Epithelial cell of esophagus (primary cell): ENCODE results near the gene RNPS1.

ENCODE experiments used
- DNase-seq: peaks from one replicate; pipeline ENCODE4 v3.0.0; 2010; ENCODE audit warnings: low read depth
- H3K4me3 ChIP-seq: 2 replicates; pipeline ENCODE4 v1.5.1; 2011; ENCODE audit warnings: mild to moderate bottlenecking, low read length, control low read depth
- TF ChIP-seq, protein P1 (sequence below): IDR thresholded peaks from 2 replicates; pipeline ENCODE4 v1.5.1; 2011; ENCODE audit warnings: low read depth, mild to moderate bottlenecking, low read length, control low read depth, inconsistent platforms; ENCODE audit not compliant: insufficient read depth; ENCODE audit errors: missing control alignments

The RNPS1 gene

DNA sequence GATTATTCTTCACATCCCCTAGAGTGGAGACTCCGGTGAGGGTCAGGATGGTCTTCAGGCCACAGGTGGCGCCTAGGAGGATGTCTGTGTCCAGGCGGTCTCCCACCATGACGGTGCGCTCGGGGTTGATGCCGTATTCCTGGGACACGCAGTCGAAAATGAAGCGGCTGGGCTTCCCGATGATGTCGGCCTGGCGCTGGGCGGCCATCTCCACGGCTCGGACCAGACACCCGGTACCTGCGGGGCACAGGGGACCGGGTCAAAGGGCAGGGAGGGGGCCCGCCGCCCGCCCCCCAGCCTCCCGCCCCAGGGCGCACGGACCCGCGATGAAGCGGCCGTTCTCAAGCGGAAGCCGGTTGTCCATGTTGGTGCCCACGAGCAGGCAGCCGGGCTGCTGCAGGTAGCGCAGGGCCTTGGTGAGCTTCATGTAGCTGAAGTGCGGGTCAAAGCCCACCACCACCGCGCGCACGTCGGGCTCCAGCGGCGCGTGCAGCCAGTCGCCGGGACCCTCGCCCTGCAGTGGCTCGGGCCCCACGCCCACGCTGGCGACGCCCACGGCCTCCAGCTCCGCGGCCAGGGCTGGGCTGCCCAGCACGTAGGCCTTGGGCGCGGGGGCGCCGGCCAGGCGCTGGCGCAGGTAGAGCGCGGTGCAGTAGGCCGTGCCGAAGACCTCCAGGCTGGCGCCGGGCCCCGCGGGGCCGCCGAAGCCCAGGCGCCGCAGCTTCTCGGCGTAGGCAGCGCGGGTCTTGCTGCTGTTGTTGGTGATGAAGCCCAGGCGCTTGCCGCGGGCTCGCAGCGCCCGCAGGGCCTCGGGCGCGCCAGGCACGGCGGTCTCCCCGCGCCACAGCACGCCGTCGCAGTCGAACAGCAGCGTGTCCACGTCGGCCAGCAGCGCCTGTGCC is 53.9 kb downstream of the RNPS1 start:
- TF ChIP-seq, protein P1, sequence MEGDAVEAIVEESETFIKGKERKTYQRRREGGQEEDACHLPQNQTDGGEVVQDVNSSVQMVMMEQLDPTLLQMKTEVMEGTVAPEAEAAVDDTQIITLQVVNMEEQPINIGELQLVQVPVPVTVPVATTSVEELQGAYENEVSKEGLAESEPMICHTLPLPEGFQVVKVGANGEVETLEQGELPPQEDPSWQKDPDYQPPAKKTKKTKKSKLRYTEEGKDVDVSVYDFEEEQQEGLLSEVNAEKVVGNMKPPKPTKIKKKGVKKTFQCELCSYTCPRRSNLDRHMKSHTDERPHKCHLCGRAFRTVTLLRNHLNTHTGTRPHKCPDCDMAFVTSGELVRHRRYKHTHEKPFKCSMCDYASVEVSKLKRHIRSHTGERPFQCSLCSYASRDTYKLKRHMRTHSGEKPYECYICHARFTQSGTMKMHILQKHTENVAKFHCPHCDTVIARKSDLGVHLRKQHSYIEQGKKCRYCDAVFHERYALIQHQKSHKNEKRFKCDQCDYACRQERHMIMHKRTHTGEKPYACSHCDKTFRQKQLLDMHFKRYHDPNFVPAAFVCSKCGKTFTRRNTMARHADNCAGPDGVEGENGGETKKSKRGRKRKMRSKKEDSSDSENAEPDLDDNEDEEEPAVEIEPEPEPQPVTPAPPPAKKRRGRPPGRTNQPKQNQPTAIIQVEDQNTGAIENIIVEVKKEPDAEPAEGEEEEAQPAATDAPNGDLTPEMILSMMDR = no peak
- peak overlapping the region; percentile 50 for H3K4me3 ChIP-seq
- no peak for DNase-seq

DNA sequence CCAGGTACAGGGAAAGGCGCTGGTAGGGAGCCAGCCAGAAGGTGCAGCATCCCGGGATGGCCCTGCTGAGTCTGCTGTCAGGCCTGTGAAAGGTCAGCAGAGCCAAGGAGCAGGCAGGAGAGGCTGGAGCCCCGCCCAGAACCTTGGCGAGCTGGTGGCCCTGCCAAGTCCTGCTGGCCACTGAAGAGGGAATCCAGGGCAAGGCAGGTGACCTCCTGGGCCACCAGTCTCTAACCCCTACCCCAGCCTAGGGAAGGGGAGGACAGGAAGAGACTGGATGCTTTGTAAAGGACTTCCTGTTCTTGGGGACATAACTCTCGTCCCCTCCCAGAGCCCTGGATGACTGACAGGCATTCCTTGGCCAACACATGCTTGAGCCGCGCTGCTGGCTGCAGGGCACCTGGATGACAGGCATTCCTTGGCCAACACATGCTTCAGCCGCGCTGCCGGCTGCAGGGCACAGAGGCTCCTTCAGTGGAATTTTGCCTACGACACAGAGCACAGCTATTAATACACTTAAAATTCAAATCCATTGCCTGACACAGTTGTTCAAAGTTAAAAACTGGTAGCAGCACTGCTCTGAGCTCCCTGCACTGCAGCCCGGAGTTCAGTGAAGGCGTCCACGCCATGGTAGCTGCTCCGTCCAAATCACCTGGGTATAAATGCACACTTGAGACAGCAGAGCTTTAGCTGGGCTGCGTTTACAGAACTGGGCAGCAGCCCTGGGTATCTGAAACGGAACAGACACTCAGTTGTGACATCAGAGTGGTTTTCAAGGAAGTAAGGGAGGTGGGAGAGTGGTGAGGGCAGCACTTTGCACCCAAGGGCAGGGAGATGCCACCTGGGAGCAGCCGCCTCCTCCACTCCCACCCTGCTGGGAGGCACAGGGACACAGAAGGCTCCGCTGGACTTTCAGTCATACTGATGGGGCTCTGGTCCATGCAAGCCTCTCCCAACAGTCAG is 55.3 kb downstream of the RNPS1 start:
- H3K4me3 ChIP-seq = peak overlapping the region; percentile 50
- peak; percentile 55 for DNase-seq
- TF ChIP-seq, protein P1 = no peak

DNA sequence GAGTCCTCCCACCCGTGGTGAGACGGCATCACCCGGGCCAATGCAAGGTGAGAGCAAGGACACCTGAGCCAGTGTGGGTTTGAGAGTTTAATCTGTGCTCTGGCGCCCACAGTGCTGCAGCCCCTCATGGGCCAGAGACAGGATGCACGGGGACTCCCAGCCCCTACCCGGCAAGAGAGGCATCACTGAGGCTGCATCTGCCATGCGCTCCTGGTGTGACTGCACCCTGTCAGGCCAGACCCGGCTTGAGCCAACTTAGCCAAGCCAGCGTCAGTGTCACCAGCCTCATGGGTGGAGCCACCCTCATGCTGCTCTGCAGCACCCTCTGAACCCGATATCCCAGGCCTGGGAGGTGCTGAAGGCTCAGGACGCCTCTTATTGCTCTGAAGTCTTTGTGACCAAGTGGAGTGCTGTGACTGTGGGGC is 56.0 kb downstream of the RNPS1 start:
- DNase-seq = no peak
- TF ChIP-seq, protein P1 = no peak
- H3K4me3 ChIP-seq = no peak overlapping the region

DNA sequence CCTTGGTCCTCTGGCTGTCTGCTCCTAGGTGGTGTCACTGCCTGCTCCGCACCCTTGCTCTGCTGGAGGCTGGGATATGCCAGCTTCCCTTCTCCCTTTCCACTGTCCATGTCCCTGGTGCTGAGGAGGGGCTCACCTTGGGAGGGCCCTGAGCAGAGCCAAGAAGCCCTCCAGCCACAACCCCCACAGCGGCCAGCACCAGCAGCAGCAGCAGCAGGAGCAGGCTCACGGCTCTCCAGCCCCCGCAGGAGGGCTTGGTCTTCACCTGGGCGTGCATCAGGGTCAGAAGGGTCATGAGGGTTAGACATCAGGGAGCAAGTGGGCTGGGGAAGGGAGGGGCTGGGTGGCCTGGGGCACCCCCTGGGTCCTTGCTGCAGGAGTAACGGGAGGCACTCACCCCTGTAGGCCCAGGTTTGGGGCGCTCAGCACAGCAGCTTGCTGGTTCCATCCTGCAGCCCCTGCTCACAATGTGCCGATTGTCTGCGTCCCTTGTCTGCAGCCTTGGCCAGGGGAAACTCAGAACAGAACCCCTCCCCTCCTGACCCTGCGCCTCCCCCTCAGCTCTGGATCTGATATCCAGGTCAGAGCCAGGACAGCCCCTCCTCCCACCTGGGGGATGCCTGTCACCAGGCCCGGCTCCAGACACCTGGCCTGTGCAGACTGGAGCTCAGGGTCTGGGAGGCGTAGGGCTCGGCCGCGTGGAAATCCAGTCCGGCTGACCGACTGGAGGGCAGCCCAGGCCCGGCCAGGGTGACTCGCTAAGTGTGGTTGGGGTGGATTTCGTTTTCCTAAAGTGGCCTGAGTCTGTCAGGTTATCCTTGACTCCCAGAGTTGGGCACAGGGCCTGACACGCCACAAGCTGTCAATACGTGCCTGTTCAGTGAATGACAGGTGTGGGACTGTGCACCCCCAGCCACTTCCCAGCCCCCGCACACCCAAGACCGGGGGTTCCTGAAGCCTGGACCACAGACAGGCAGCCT is 57.2 kb downstream of the RNPS1 start, which contains the start of gene BRICD5:
BRICD5 (minus strand) TSS at position 478 of the 980 bp plus-strand sequence; CDS start at position 448, 30 bp downstream.
- TF ChIP-seq, protein P1 = no peak
- no peak for DNase-seq
- no peak within 1 kb of the TSS for H3K4me3 ChIP-seq

- TF ChIP-seq, protein P1 = no peak
- DNase-seq = no peak
- H3K4me3 ChIP-seq = no peak overlapping the region
These were observed 58.0 kb downstream of the RNPS1 start for GRCh38 chr16:2210009-2210332.
